ENCODE results near the gene IL36B.

IL36B gene

GRCh38 chr2:113014067-113014466 lies 38.6 kb downstream of the IL36B start:
- H3K36me3 ChIP-seq (ENCODE audit: control insufficient read depth in 1 of 2, insufficient read depth in 2 of 2, low read length in 2 of 2): no peaks in the 10 kb centered on the region
- no peak overlapping the region for H3K9ac ChIP-seq (ENCODE audit: low read depth in 1 of 2, low read length in 2 of 2)
- H3K4me3 ChIP-seq (ENCODE audit: low read depth in 1 of 2, low read length in 2 of 2): no peak overlapping the region
- H3K9me3 ChIP-seq (ENCODE audit: control insufficient read depth in 1 of 2, low read length in 2 of 2): no peaks in the 10 kb centered on the region
- no peaks in the 10 kb centered on the region for H3K4me1 ChIP-seq (ENCODE audit: control insufficient read depth in 1 of 2, insufficient read depth in 2 of 2, low read length in 2 of 2)
- H3K27me3 ChIP-seq (ENCODE audit: control insufficient read depth in 1 of 2, insufficient read depth in 2 of 2, low read length in 2 of 2): peaks cover 0 to 7% of the 10 kb centered on the region in 2 donors
- no peak overlapping the region for H3K27ac ChIP-seq (ENCODE audit: low read depth, low read length)

- Histone ChIP-seq H3K9ac (ENCODE audit: low read depth in 1 of 2, low read length in 2 of 2) (no peak overlapping the region), H3K27me3 (ENCODE audit: control insufficient read depth in 1 of 2, insufficient read depth in 2 of 2, low read length in 2 of 2) (peaks cover 0 to 7% of the 10 kb centered on the region in 2 donors)
Measured at GRCh38 chr2:113013336-113013661, 39.4 kb downstream of the IL36B start.

GRCh38 chr2:113012436-113013335 lies 40.0 kb downstream of the IL36B start:
- Histone ChIP-seq H3K27ac (ENCODE audit: low read depth, low read length) (no peak overlapping the region), H3K4me1 (ENCODE audit: control insufficient read depth in 1 of 2, insufficient read depth in 2 of 2, low read length in 2 of 2) (no peaks in the 10 kb centered on the region), H3K9ac (ENCODE audit: low read depth in 1 of 2, low read length in 2 of 2) (no peak overlapping the region), H3K4me3 (ENCODE audit: low read depth in 1 of 2, low read length in 2 of 2) (no peak overlapping the region), H3K36me3 (ENCODE audit: control insufficient read depth in 1 of 2, insufficient read depth in 2 of 2, low read length in 2 of 2) (no peaks in the 10 kb centered on the region), H3K27me3 (ENCODE audit: control insufficient read depth in 1 of 2, insufficient read depth in 2 of 2, low read length in 2 of 2) (peaks cover 0 to 5% of the 10 kb centered on the region in 2 donors), H3K9me3 (ENCODE audit: control insufficient read depth in 1 of 2, low read length in 2 of 2) (no peaks in the 10 kb centered on the region)

More at GRCh38 chr2:113013336-113013661, 39.4 kb downstream of the IL36B start:
- Histone ChIP-seq H3K4me1 (ENCODE audit: control insufficient read depth in 1 of 2, insufficient read depth in 2 of 2, low read length in 2 of 2) (no peaks in the 10 kb centered on the region), H3K4me3 (ENCODE audit: low read depth in 1 of 2, low read length in 2 of 2) (no peak overlapping the region), H3K36me3 (ENCODE audit: control insufficient read depth in 1 of 2, insufficient read depth in 2 of 2, low read length in 2 of 2) (no peaks in the 10 kb centered on the region), H3K27ac (ENCODE audit: low read depth, low read length) (no peak overlapping the region), H3K9me3 (ENCODE audit: control insufficient read depth in 1 of 2, low read length in 2 of 2) (no peaks in the 10 kb centered on the region)

- H3K4me1 ChIP-seq (ENCODE audit: control insufficient read depth in 1 of 2, insufficient read depth in 2 of 2, low read length in 2 of 2): no peaks in the 10 kb centered on the region
- H3K4me3 ChIP-seq (ENCODE audit: low read depth in 1 of 2, low read length in 2 of 2): no peak overlapping the region
- H3K27me3 ChIP-seq (ENCODE audit: control insufficient read depth in 1 of 2, insufficient read depth in 2 of 2, low read length in 2 of 2): no peaks in the 10 kb centered on the region
- no peak overlapping the region for H3K27ac ChIP-seq (ENCODE audit: low read depth, low read length)
- no peaks in the 10 kb centered on the region for H3K36me3 ChIP-seq (ENCODE audit: control insufficient read depth in 1 of 2, insufficient read depth in 2 of 2, low read length in 2 of 2)
- no peak overlapping the region for H3K9ac ChIP-seq (ENCODE audit: low read depth in 1 of 2, low read length in 2 of 2)
- no peaks in the 10 kb centered on the region for H3K9me3 ChIP-seq (ENCODE audit: control insufficient read depth in 1 of 2, low read length in 2 of 2)
Measured at GRCh38 chr2:113011108-113011507, 41.6 kb downstream of the IL36B start.

- H3K27ac ChIP-seq (ENCODE audit: low read depth, low read length): no peak overlapping the region
- no peaks in the 10 kb centered on the region for H3K36me3 ChIP-seq (ENCODE audit: control insufficient read depth in 1 of 2, insufficient read depth in 2 of 2, low read length in 2 of 2)
- H3K9me3 ChIP-seq (ENCODE audit: control insufficient read depth in 1 of 2, low read length in 2 of 2): no peaks in the 10 kb centered on the region
- no peak overlapping the region for H3K9ac ChIP-seq (ENCODE audit: low read depth in 1 of 2, low read length in 2 of 2)
- H3K4me3 ChIP-seq (ENCODE audit: low read depth in 1 of 2, low read length in 2 of 2): no peak overlapping the region
- H3K27me3 ChIP-seq (ENCODE audit: control insufficient read depth in 1 of 2, insufficient read depth in 2 of 2, low read length in 2 of 2): no peaks in the 10 kb centered on the region
- no peaks in the 10 kb centered on the region for H3K4me1 ChIP-seq (ENCODE audit: control insufficient read depth in 1 of 2, insufficient read depth in 2 of 2, low read length in 2 of 2)
Measured at GRCh38 chr2:113010088-113010487, 42.6 kb downstream of the IL36B start.

GRCh38 chr2:113009622-113010021 lies 43.0 kb downstream of the IL36B start:
- Histone ChIP-seq H3K9me3 (ENCODE audit: control insufficient read depth in 1 of 2, low read length in 2 of 2) (no peaks in the 10 kb centered on the region), H3K4me3 (ENCODE audit: low read depth in 1 of 2, low read length in 2 of 2) (no peak overlapping the region), H3K27ac (ENCODE audit: low read depth, low read length) (no peak overlapping the region), H3K9ac (ENCODE audit: low read depth in 1 of 2, low read length in 2 of 2) (no peak overlapping the region), H3K27me3 (ENCODE audit: control insufficient read depth in 1 of 2, insufficient read depth in 2 of 2, low read length in 2 of 2) (no peaks in the 10 kb centered on the region), H3K4me1 (ENCODE audit: control insufficient read depth in 1 of 2, insufficient read depth in 2 of 2, low read length in 2 of 2) (no peaks in the 10 kb centered on the region), H3K36me3 (ENCODE audit: control insufficient read depth in 1 of 2, insufficient read depth in 2 of 2, low read length in 2 of 2) (no peaks in the 10 kb centered on the region)

- Histone ChIP-seq H3K27me3 (ENCODE audit: control insufficient read depth in 1 of 2, insufficient read depth in 2 of 2, low read length in 2 of 2) (peaks cover 0 to 4% of the 10 kb centered on the region in 2 donors), H3K4me1 (ENCODE audit: control insufficient read depth in 1 of 2, insufficient read depth in 2 of 2, low read length in 2 of 2) (no peaks in the 10 kb centered on the region), H3K9ac (ENCODE audit: low read depth in 1 of 2, low read length in 2 of 2) (no peak overlapping the region), H3K36me3 (ENCODE audit: control insufficient read depth in 1 of 2, insufficient read depth in 2 of 2, low read length in 2 of 2) (no peaks in the 10 kb centered on the region), H3K27ac (ENCODE audit: low read depth, low read length) (no peak overlapping the region), H3K4me3 (ENCODE audit: low read depth in 1 of 2, low read length in 2 of 2) (no peak overlapping the region), H3K9me3 (ENCODE audit: control insufficient read depth in 1 of 2, low read length in 2 of 2) (no peaks in the 10 kb centered on the region)
Measured at GRCh38 chr2:113007250-113007649, 45.4 kb downstream of the IL36B start.

GRCh38 chr2:113005030-113005509 lies 47.6 kb downstream of the IL36B start, which contains the start of gene IL36A:
TSS of gene IL36A (plus strand) at chr2:113005459. CDS start at chr2:113005872, 413 bp downstream.
- H3K9me3 ChIP-seq (ENCODE audit: control insufficient read depth in 1 of 2, low read length in 2 of 2): peaks cover 5 to 15% of the 10 kb centered on the region in 2 donors
- no peak within 1 kb of the TSS for H3K9ac ChIP-seq (ENCODE audit: low read depth in 1 of 2, low read length in 2 of 2)
- H3K27ac ChIP-seq (ENCODE audit: low read depth, low read length): no peak within 1 kb of the TSS
- H3K4me3 ChIP-seq (ENCODE audit: low read depth in 1 of 2, low read length in 2 of 2): no peak within 1 kb of the TSS
- H3K36me3 ChIP-seq (ENCODE audit: control insufficient read depth in 1 of 2, insufficient read depth in 2 of 2, low read length in 2 of 2): no peaks in the 10 kb centered on the region
- no peaks in the 10 kb centered on the region for H3K4me1 ChIP-seq (ENCODE audit: control insufficient read depth in 1 of 2, insufficient read depth in 2 of 2, low read length in 2 of 2)
- peaks cover 0 to 4% of the 10 kb centered on the region in 2 donors for H3K27me3 ChIP-seq (ENCODE audit: control insufficient read depth in 1 of 2, insufficient read depth in 2 of 2, low read length in 2 of 2)

- H3K36me3 ChIP-seq (ENCODE audit: control insufficient read depth in 1 of 2, insufficient read depth in 2 of 2, low read length in 2 of 2): no peaks in the 10 kb centered on the region
- no peak overlapping the region for H3K4me3 ChIP-seq (ENCODE audit: low read depth in 1 of 2, low read length in 2 of 2)
- H3K9ac ChIP-seq (ENCODE audit: low read depth in 1 of 2, low read length in 2 of 2): no peak overlapping the region
- H3K9me3 ChIP-seq (ENCODE audit: control insufficient read depth in 1 of 2, low read length in 2 of 2): peaks cover 5 to 21% of the 10 kb centered on the region in 2 donors
- no peak overlapping the region for H3K27ac ChIP-seq (ENCODE audit: low read depth, low read length)
- H3K27me3 ChIP-seq (ENCODE audit: control insufficient read depth in 1 of 2, insufficient read depth in 2 of 2, low read length in 2 of 2): peaks cover 0 to 4% of the 10 kb centered on the region in 2 donors
- H3K4me1 ChIP-seq (ENCODE audit: control insufficient read depth in 1 of 2, insufficient read depth in 2 of 2, low read length in 2 of 2): no peaks in the 10 kb centered on the region
Measured at GRCh38 chr2:113002677-113003076, 50.0 kb downstream of the IL36B start.

- H3K4me1 ChIP-seq (ENCODE audit: control insufficient read depth in 1 of 2, insufficient read depth in 2 of 2, low read length in 2 of 2): no peaks in the 10 kb centered on the region
- H3K27me3 ChIP-seq (ENCODE audit: control insufficient read depth in 1 of 2, insufficient read depth in 2 of 2, low read length in 2 of 2): peaks cover 0 to 4% of the 10 kb centered on the region in 2 donors
- H3K27ac ChIP-seq (ENCODE audit: low read depth, low read length): no peak overlapping the region
- no peak overlapping the region for H3K9ac ChIP-seq (ENCODE audit: low read depth in 1 of 2, low read length in 2 of 2)
- no peaks in the 10 kb centered on the region for H3K36me3 ChIP-seq (ENCODE audit: control insufficient read depth in 1 of 2, insufficient read depth in 2 of 2, low read length in 2 of 2)
- no peak overlapping the region for H3K4me3 ChIP-seq (ENCODE audit: low read depth in 1 of 2, low read length in 2 of 2)
- H3K9me3 ChIP-seq (ENCODE audit: control insufficient read depth in 1 of 2, low read length in 2 of 2): peaks cover 5 to 21% of the 10 kb centered on the region in 2 donors
Measured at GRCh38 chr2:113000436-113000835, 52.2 kb downstream of the IL36B start.
